Trophoblast cell (in vitro differentiated cells and primary cell): ENCODE data around the gene RASAL2.

ENCODE experiments used
- DNase-seq, 2 donors: peaks; one replicate each; pipeline ENCODE4 v3.0.0-alpha.2; 2016
- H2AFZ ChIP-seq: 2 replicates; pipeline ENCODE4 v1.6.1; 2013; ENCODE audit warnings: low read length, moderate library complexity, mild to moderate bottlenecking; ENCODE audit not compliant: insufficient read depth, poor library complexity
- H2AK5ac ChIP-seq: 2 replicates; pipeline ENCODE4 v1.6.1; 2013; ENCODE audit warnings: mild to moderate bottlenecking, low read length
- H2BK120ac ChIP-seq: 2 replicates; pipeline ENCODE4 v1.6.1; 2013; ENCODE audit warnings: low read length, mild to moderate bottlenecking, moderate library complexity; ENCODE audit not compliant: insufficient read depth, poor library complexity
- H2BK12ac ChIP-seq: 2 replicates; pipeline ENCODE4 v1.6.1; 2013; ENCODE audit warnings: mild to moderate bottlenecking, low read length, moderate library complexity
- H2BK5ac ChIP-seq: 2 replicates; pipeline ENCODE4 v1.6.1; 2013; ENCODE audit warnings: low read length, low read depth, moderate library complexity, mild to moderate bottlenecking; ENCODE audit not compliant: poor library complexity
- H3K14ac ChIP-seq: 2 replicates; pipeline ENCODE4 v1.6.1; 2013; ENCODE audit warnings: mild to moderate bottlenecking, low read length
- H3K18ac ChIP-seq: 2 replicates; pipeline ENCODE4 v1.6.1; 2013; ENCODE audit warnings: mild to moderate bottlenecking, low read length
- H3K23ac ChIP-seq: 2 replicates; pipeline ENCODE4 v1.6.1; 2013; ENCODE audit warnings: low read length
- H3K27ac ChIP-seq: 2 replicates; pipeline ENCODE4 v1.5.1; 2013; ENCODE audit warnings: low read depth, mild to moderate bottlenecking, inconsistent platforms, low read length, moderate library complexity
- H3K27me3 ChIP-seq: 2 replicates; pipeline ENCODE4 v1.6.1; 2013; ENCODE audit warnings: inconsistent platforms, mild to moderate bottlenecking, low read length, moderate library complexity; ENCODE audit not compliant: insufficient read depth
- H3K36me3 ChIP-seq, 2 experiments: 1 replicate in 1 of 2; 2 replicates in 1 of 2; pipeline ENCODE4 v1.6.1; 2013; ENCODE audit warnings: low read length in 2 of 2, mild to moderate bottlenecking in 2 of 2, moderate library complexity in 1 of 2; ENCODE audit not compliant: insufficient read depth in 2 of 2, control insufficient read depth in 1 of 2
- H3K4ac ChIP-seq: 2 replicates; pipeline ENCODE4 v1.6.1; 2013; ENCODE audit warnings: low read depth, mild to moderate bottlenecking, low read length, moderate library complexity
- H3K4me1 ChIP-seq, 2 experiments: 1 replicate in 1 of 2; 2 replicates in 1 of 2; pipeline ENCODE4 v1.6.1; 2013; ENCODE audit warnings: low read length in 2 of 2, mild to moderate bottlenecking in 2 of 2, moderate library complexity in 1 of 2; ENCODE audit not compliant: insufficient read depth in 2 of 2, control insufficient read depth in 1 of 2
- H3K4me2 ChIP-seq: 2 replicates; pipeline ENCODE4 v1.6.1; 2013; ENCODE audit warnings: inconsistent platforms, mild to moderate bottlenecking, low read length, moderate library complexity
- H3K4me3 ChIP-seq: 2 replicates; pipeline ENCODE4 v1.5.1; 2013; ENCODE audit warnings: mild to moderate bottlenecking, low read depth, low read length, inconsistent platforms
- H3K79me1 ChIP-seq: one replicate; pipeline ENCODE4 v1.6.1; 2013; ENCODE audit warnings: low read length
- H3K79me2 ChIP-seq: 2 replicates; pipeline ENCODE4 v1.6.1; 2013; ENCODE audit warnings: low read length, mild to moderate bottlenecking; ENCODE audit not compliant: control insufficient read depth, insufficient read depth, poor library complexity
- H3K9ac ChIP-seq: 2 replicates; pipeline ENCODE4 v1.6.1; 2013; ENCODE audit warnings: mild to moderate bottlenecking, low read length
- H3K9me3 ChIP-seq: 2 replicates; pipeline ENCODE4 v1.6.1; 2013; ENCODE audit warnings: low read depth, mild to moderate bottlenecking, control low read depth, inconsistent platforms, low read length; ENCODE audit not compliant: insufficient read depth
- H4K12ac ChIP-seq: 2 replicates; pipeline ENCODE4 v1.6.1; 2013; ENCODE audit warnings: low read depth, mild to moderate bottlenecking, low read length, moderate library complexity
- H4K8ac ChIP-seq: 2 replicates; pipeline ENCODE4 v1.6.1; 2013; ENCODE audit warnings: low read depth, mild to moderate bottlenecking, low read length, moderate library complexity
- H4K91ac ChIP-seq: one replicate; pipeline ENCODE4 v1.6.1; 2013; ENCODE audit warnings: low read depth, mild to moderate bottlenecking, low read length, moderate library complexity
- WGBS: extraction: QIAGEN DNeasy Blood & Tissue Kit; methylation state at CpG from one replicate; pipeline ENCODE4 v1.1.7; 2013; ENCODE audit warnings: missing lambda C conversion rate; ENCODE audit not compliant: insufficient read length, insufficient coverage; ENCODE audit errors: extremely low coverage; 5-methylcytosine and 5-hydroxymethylcytosine counted together

The RASAL2 gene

DNA sequence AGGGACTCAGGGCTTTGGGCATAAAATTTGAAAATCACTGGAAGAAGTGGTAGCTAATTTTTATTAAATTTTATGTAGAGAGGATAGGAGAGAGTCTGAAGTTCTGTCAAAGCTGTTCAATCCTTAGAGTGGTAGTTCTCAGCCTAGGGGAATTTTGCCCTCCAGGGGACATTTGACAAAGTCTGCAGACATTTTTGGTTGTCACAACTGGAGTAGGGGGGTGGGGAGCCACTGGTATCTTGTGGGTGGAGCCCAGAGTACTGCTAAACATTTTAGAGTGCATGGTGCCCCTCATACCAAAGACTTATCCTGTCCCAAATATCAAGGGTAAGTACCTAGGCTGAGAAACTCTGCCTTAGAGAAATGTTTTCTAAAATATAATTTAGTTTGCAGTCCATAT lies 30.2 kb downstream of the RASAL2 start:
- Histone ChIP-seq H3K23ac (no peak overlapping the region), H3K4me2 (no peak overlapping the region), H4K91ac (no peak overlapping the region), H3K4ac (no peak overlapping the region), H2AK5ac (no peak overlapping the region), H3K79me2 (peaks cover 3% of the 10 kb centered on the region), H2BK12ac (no peak overlapping the region), H2BK120ac (no peak overlapping the region), H4K12ac (no peak overlapping the region), H3K14ac (no peak overlapping the region), H3K18ac (no peak overlapping the region), H3K9ac (no peak overlapping the region), H3K4me3 (no peak overlapping the region), H3K27me3 (no peaks in the 10 kb centered on the region), H3K36me3 (no peaks in the 10 kb centered on the region), H3K4me1 (peaks cover 4 to 14% of the 10 kb centered on the region in 2 experiments), H3K79me1 (no peaks in the 10 kb centered on the region), H3K27ac (peak overlapping the region; percentile 3), H2BK5ac (no peak overlapping the region), H2AFZ (no peak overlapping the region), H3K9me3 (no peaks in the 10 kb centered on the region), H4K8ac (no peak overlapping the region)
- peak; percentile 48 to 69 for DNase-seq

DNA sequence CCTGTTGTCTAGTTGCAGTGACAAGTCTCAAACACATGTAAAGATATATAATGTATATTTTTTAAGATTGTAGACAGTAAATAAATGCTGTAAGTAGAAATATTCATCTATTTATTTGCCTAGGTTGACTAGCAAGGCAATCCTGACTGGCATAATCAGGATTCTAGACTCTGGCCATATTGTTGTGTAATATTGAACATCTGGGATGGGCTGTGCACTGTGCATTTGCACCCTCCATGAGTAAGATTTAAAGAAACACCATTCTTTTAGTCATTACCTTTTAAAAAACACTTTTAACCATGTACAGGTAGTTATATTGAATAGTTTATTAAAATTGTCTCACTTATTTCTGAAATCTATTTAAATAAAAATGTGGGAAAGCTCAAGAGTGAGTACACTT lies 32.4 kb downstream of the RASAL2 start:
- H3K14ac ChIP-seq: no peak overlapping the region
- H3K27me3 ChIP-seq: no peaks in the 10 kb centered on the region
- no peak overlapping the region for H3K9ac ChIP-seq
- no peak overlapping the region for H4K8ac ChIP-seq
- H3K23ac ChIP-seq: no peak overlapping the region
- H3K4me2 ChIP-seq: no peak overlapping the region
- H3K4me3 ChIP-seq: no peak overlapping the region
- H4K12ac ChIP-seq: no peak overlapping the region
- H3K27ac ChIP-seq: peak overlapping the region; percentile 50
- no peak overlapping the region for H2BK12ac ChIP-seq
- no peak overlapping the region for H4K91ac ChIP-seq
- peaks cover 4 to 10% of the 10 kb centered on the region in 2 experiments for H3K4me1 ChIP-seq
- H3K36me3 ChIP-seq: no peaks in the 10 kb centered on the region
- DNase-seq: peak in 1 of 2 donors; percentile 45
- no peaks in the 10 kb centered on the region for H3K79me1 ChIP-seq
- H3K9me3 ChIP-seq: no peaks in the 10 kb centered on the region
- peaks cover 3% of the 10 kb centered on the region for H3K79me2 ChIP-seq
- no peak overlapping the region for H3K18ac ChIP-seq
- H2BK120ac ChIP-seq: no peak overlapping the region
- H3K4ac ChIP-seq: no peak overlapping the region
- H2BK5ac ChIP-seq: no peak overlapping the region
- H2AK5ac ChIP-seq: no peak overlapping the region
- H2AFZ ChIP-seq: no peak overlapping the region

DNA sequence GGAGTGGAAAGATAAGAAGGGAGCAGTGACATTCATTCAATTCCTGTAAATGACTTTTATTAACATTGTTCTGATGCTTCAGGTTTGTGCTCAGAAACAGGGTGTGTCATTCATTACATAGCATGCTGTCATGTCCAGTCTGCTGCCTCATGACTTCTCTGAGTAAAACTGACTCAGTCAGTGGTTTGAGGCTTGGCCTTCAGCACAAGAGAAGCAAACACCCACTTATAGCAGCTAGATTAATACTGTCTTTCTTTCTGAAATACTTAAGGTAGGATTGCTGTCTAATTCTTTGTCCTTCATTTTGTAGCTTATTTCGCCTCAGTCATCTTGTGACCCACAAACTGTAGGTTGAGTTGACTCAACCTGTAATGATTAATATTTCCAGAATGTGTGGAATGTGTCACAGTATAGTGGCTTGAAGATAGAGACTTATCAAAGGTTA lies 32.9 kb downstream of the RASAL2 start:
- peaks cover 4 to 8% of the 10 kb centered on the region in 2 experiments for H3K4me1 ChIP-seq
- no peak overlapping the region for H3K4ac ChIP-seq
- no peak overlapping the region for H2BK5ac ChIP-seq
- no CpG with 5 or more reads among the region's 1 CpG for WGBS
- no peak overlapping the region for H2BK12ac ChIP-seq
- H2AFZ ChIP-seq: no peak overlapping the region
- H3K79me1 ChIP-seq: no peaks in the 10 kb centered on the region
- no peaks in the 10 kb centered on the region for H3K9me3 ChIP-seq
- no peak overlapping the region for H2AK5ac ChIP-seq
- no peak overlapping the region for H3K4me3 ChIP-seq
- no peak overlapping the region for H3K4me2 ChIP-seq
- H2BK120ac ChIP-seq: no peak overlapping the region
- H3K79me2 ChIP-seq: no peaks in the 10 kb centered on the region
- no peak overlapping the region for H3K23ac ChIP-seq
- no peaks in the 10 kb centered on the region for H3K27me3 ChIP-seq
- H4K8ac ChIP-seq: no peak overlapping the region
- H4K12ac ChIP-seq: no peak overlapping the region
- H3K9ac ChIP-seq: no peak overlapping the region
- peak overlapping the region; percentile 50 for H3K27ac ChIP-seq
- no peak overlapping the region for H3K18ac ChIP-seq
- DNase-seq: peak; percentile 66 to 87
- H3K36me3 ChIP-seq: no peaks in the 10 kb centered on the region
- H3K14ac ChIP-seq: no peak overlapping the region
- H4K91ac ChIP-seq: no peak overlapping the region

DNA sequence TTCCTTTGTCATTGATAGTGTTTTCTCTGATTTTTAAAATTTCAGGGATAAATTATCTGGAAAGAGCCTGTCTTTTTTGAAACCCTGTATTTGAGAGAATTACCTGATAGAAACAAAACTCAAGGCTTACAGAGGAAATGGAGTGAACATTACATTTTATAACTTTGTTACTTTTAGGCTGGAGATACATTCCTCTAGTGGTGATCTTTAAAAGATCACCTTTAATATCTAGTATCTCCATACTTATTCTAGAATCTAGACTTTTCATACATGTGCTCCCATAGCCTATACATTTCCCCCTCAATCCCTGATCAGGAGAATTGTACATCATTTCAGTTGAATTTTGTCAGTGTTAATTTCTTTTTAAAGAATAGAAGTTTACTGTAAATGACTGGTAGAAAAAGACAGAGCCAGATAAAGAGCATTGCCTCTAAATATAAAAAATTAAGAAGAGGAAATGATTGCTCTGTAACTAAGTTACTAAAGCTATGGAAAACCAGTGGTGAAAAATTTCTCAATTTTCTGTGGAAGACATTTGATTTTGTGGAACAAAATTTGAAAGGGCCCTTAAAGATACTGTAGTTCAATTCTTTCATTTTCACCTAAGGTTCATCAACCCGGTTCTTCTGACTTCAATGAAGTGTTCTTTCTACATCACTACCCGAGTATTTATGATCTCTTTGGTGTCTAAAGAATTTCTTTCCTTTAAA lies 33.7 kb downstream of the RASAL2 start:
- Histone ChIP-seq H3K9ac (no peak overlapping the region), H2BK5ac (no peak overlapping the region), H4K12ac (no peak overlapping the region), H4K91ac (no peak overlapping the region), H3K4me3 (no peak overlapping the region), H2AK5ac (no peak overlapping the region), H2BK12ac (no peak overlapping the region), H3K27ac (no peak overlapping the region), H3K23ac (no peak overlapping the region), H3K4me1 (peaks cover 4 to 8% of the 10 kb centered on the region in 2 experiments), H3K4ac (no peak overlapping the region), H2AFZ (no peak overlapping the region), H3K14ac (no peak overlapping the region), H3K9me3 (no peaks in the 10 kb centered on the region), H4K8ac (no peak overlapping the region), H3K79me2 (no peaks in the 10 kb centered on the region), H3K18ac (no peak overlapping the region), H3K79me1 (no peaks in the 10 kb centered on the region), H3K4me2 (no peak overlapping the region), H3K27me3 (no peaks in the 10 kb centered on the region), H2BK120ac (no peak overlapping the region), H3K36me3 (no peaks in the 10 kb centered on the region)
- no CpG with 5 or more reads among the region's 2 CpGs for WGBS
- DNase-seq: peak in 1 of 2 donors; percentile 22
